ENCODE results near the gene DNAJC18.

DNAJC18 gene

DNA sequence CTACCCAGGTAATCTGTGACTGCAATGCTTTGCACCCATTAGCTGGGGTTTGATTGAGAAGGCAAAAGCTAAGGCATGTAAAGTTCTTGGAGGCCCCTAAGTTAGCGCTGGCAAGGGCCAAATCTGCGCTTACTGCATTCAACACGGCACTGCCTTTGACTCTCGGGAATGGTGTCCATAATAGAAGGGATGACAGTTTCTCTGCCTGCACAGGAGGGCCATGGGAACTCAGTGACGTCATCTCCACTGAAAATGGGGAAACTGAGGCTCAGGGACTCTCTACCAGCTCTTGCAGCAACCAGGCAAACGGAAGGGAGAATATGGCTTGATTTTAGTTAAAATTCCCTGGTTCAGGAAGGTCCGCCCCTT lies 35.9 kb downstream of the DNAJC18 start:
- no peak for DNase-seq (ENCODE audit: low read depth)
- TF ChIP-seq CTCF (IDR thresholded peaks at IDR 0.05; ENCODE audit: low read depth, low read length), result no peak
- H3K4me3 ChIP-seq (ENCODE audit: low read depth, low read length), result peak overlapping the region; percentile 65

- TF ChIP-seq CTCF (IDR thresholded peaks at IDR 0.05; ENCODE audit: low read depth, low read length), result peak; percentile 63
- no peak for TF ChIP-seq MAX (IDR thresholded peaks at IDR 0.05; ENCODE audit: low read depth, low read length)
- no peak for TF ChIP-seq POLR2A (IDR thresholded peaks at IDR 0.05; ENCODE audit: extremely low read depth, insufficient read length)
- DNase-seq (ENCODE audit: low read depth), result peak; percentile 68
- H3K4me3 ChIP-seq (ENCODE audit: low read depth, low read length), result no peak overlapping the region
Measured at GRCh38 chr5:139402561-139403158, 36.7 kb downstream of the DNAJC18 start.

GRCh38 chr5:139401546-139401945 lies 37.8 kb downstream of the DNAJC18 start:
- no peak for DNase-seq (ENCODE audit: low read depth)
- H3K4me3 ChIP-seq (ENCODE audit: low read depth, low read length), result no peak overlapping the region
- TF ChIP-seq CTCF (IDR thresholded peaks at IDR 0.05; ENCODE audit: low read depth, low read length) (no peak), POLR2A (IDR thresholded peaks at IDR 0.05; ENCODE audit: extremely low read depth, insufficient read length) (no peak), MAX (IDR thresholded peaks at IDR 0.05; ENCODE audit: low read depth, low read length) (no peak), MYC (IDR thresholded peaks at IDR 0.05; ENCODE audit: low read depth, low read length) (no peak)

GRCh38 chr5:139399501-139400121 lies 39.7 kb downstream of the DNAJC18 start:
- no peak overlapping the region for H3K4me3 ChIP-seq (ENCODE audit: low read depth, low read length)
- TF ChIP-seq MAX (IDR thresholded peaks at IDR 0.05; ENCODE audit: low read depth, low read length) (no peak), MYC (IDR thresholded peaks at IDR 0.05; ENCODE audit: low read depth, low read length) (no peak), POLR2A (IDR thresholded peaks at IDR 0.05; ENCODE audit: extremely low read depth, insufficient read length) (no peak), CTCF (IDR thresholded peaks at IDR 0.05; ENCODE audit: low read depth, low read length) (no peak)
- DNase-seq (ENCODE audit: low read depth), result no peak

- DNase-seq (ENCODE audit: low read depth), result no peak
Measured at GRCh38 chr5:139397921-139398320, 41.4 kb downstream of the DNAJC18 start.

More at GRCh38 chr5:139397921-139398320, 41.4 kb downstream of the DNAJC18 start:
- H3K4me3 ChIP-seq (ENCODE audit: low read depth, low read length), result no peak overlapping the region
- TF ChIP-seq MYC (IDR thresholded peaks at IDR 0.05; ENCODE audit: low read depth, low read length) (no peak), CTCF (IDR thresholded peaks at IDR 0.05; ENCODE audit: low read depth, low read length) (no peak)
